HG02678 (cell line): ENCODE results near the gene TBX10.
"Not testable (repeated sequence)": the region's sequence is repeated elsewhere in the genome, so short reads cannot be mapped to it uniquely, and the experiment has no call there.

ENCODE experiments used
- ATAC-seq: cut with Tn5 transposase; IDR thresholded peaks from one replicate; pipeline ENCODE4 v1.9.1; 2021; ENCODE audit warnings: mild to moderate bottlenecking, moderate library complexity; ENCODE audit not compliant: unreplicated experiment

TBX10 gene

GRCh38 chr11:67646535-67647336 is 7.2 kb upstream of the TBX10 start:
- ATAC-seq: no peak

GRCh38 chr11:67645521-67646461 is 6.2 kb upstream of the TBX10 start:
- no peak for ATAC-seq

GRCh38 chr11:67644472-67645418 is 5.2 kb upstream of the TBX10 start:
- ATAC-seq: no peak

- no peak for ATAC-seq
Observed at GRCh38 chr11:67644042-67644441, 4.5 kb upstream of the TBX10 start.

- no peak for ATAC-seq
Observed at GRCh38 chr11:67642173-67643120, 2.9 kb upstream of the TBX10 start.

GRCh38 chr11:67641338-67642172 is 2.0 kb upstream of the TBX10 start:
- ATAC-seq: no peak

GRCh38 chr11:67640758-67641337 is 1.3 kb upstream of the TBX10 start:
- no peak for ATAC-seq

GRCh38 chr11:67640021-67640757 is 626 bp upstream of the TBX10 start:
- no peak for ATAC-seq

- no peak for ATAC-seq
Observed at GRCh38 chr11:67638535-67639437, 777 bp downstream of the TBX10 start.

GRCh38 chr11:67637441-67637840 is 2.1 kb downstream of the TBX10 start:
- not testable (repeated sequence) for ATAC-seq

- ATAC-seq: no peak
Observed at GRCh38 chr11:67636962-67637361, 2.6 kb downstream of the TBX10 start.

GRCh38 chr11:67635231-67635521 is 4.4 kb downstream of the TBX10 start:
- ATAC-seq: no peak

- ATAC-seq: no peak
Observed at GRCh38 chr11:67634366-67635230, 5.0 kb downstream of the TBX10 start.

- no peak for ATAC-seq
Observed at GRCh38 chr11:67633758-67634365, 5.7 kb downstream of the TBX10 start.

- no peak for ATAC-seq
Observed at GRCh38 chr11:67632982-67633755, 6.4 kb downstream of the TBX10 start.
